GM21737 (cell line): ENCODE data around the gene JAKMIP1.
"Not testable (repeated sequence)": the region's sequence is repeated elsewhere in the genome, so short reads cannot be mapped to it uniquely, and the experiment has no call there.

ENCODE experiments used
- ATAC-seq: cut with Tn5 transposase; IDR thresholded peaks from one replicate; pipeline ENCODE4 v1.9.1; 2021; ENCODE audit warnings: mild to moderate bottlenecking, moderate library complexity; ENCODE audit not compliant: unreplicated experiment

The JAKMIP1 gene

DNA sequence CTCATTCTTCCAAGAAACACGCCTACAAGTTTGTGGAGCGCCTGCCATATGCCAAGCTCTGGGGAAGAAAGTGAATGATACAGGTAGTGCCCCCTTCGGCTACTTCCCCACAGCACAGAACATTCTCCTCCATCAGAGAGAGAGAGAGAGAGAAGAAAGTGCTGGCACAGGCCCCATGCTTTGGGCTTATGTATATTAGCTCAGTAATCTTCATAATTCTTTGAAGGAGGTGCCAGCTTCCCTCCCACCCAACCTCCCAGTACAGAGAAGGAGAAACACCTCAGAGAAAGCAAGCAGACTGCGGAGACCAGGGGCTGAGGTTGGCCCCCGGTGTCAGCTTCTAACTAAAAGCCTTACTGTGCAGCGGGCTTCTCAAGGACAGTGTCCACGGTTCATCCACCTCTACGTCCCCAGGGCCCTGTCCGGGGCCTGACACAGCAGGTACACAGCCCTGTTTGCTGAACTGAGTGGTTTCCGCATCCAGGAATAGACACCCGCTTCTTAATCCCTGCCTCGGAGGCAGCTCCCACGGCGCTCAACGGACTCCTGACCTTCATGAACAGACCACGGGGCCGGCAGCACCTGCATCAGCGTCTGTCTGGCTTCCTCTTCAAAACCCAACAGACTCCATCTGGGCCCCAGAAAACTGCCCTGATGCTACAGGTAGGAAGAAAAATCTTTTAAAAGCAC is 50.2 kb downstream of the JAKMIP1 start:
- no peak for ATAC-seq

DNA sequence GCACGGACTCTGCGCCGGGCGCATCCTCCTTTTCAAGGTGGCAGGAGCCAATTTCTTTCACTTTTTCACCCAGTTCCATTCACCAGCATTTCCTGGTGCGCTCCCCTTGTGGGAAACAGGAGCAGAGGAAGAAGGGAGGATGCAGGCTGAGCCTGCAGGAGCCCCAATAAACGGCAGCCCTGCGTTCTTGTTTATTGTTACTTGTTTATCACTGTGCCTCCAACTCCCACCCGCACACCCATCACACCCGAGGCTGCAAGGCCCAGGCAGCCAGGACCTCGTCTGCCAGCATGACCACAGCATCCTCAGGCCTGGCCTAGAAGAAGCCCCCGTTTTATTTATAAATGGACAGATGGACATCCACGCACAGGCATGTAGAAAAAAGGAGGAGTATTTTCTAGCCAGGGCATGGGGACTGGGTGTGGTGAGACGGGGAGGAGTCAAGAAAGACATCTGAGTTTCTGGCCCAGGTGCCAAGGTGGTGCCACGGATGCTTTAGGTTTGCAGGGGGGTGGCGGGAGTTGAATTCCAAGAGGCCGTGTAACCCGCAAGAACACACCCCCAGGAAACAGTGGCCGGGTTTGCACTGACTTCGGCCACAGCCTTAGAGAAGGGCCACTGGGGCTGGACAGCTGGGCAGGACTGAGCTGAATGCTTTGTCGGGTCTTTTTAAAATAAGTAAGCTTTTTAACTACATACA is 51.7 kb downstream of the JAKMIP1 start:
- ATAC-seq: no peak

DNA sequence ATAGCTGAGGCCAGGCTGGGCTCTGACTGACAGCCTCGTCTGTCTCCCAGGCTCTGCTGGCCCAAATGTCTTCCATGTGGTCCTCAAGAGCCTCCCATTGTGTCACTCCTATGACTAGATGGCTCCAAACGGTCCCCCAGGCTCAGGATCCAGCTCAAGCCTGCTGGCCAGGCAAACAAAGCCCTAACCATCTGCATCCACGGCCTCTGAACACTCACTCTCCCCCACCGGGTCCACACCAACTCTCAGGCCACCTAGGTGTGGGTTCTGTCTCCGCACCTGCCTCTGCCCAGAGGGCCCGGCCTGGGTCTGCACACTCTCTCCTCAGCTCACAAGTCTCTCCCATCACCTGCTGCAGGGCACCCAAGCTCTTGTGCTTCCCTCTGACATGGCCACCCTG is 52.9 kb downstream of the JAKMIP1 start:
- no peak for ATAC-seq

DNA sequence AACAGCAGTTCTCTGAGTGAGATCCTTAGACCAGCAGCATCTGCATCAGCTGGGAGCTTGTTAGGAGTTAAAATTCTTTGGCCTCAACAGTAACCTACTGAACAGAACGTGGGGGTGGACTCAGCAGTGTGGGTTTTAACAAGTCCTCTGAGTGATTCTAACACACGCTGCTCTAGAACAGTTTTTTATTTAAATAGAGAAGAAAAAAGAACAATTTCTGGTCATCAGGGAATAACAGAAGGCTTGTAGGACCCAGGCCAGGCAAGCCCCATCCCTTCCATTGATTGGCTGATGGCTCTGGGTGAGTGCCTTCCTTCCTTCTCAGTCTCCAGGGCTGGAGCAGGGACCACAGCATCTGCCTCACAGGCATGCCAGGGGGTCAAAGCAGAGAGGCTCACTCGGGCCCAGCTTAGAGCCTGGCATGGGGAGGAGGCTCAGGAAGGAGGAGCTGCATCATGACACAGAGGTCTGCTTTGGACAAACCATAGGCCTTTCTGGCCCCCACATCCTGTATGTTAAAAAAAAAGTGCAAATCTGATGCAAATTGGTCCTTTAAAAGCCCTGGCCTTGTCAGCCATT is 56.7 kb downstream of the JAKMIP1 start:
- ATAC-seq: no peak

DNA sequence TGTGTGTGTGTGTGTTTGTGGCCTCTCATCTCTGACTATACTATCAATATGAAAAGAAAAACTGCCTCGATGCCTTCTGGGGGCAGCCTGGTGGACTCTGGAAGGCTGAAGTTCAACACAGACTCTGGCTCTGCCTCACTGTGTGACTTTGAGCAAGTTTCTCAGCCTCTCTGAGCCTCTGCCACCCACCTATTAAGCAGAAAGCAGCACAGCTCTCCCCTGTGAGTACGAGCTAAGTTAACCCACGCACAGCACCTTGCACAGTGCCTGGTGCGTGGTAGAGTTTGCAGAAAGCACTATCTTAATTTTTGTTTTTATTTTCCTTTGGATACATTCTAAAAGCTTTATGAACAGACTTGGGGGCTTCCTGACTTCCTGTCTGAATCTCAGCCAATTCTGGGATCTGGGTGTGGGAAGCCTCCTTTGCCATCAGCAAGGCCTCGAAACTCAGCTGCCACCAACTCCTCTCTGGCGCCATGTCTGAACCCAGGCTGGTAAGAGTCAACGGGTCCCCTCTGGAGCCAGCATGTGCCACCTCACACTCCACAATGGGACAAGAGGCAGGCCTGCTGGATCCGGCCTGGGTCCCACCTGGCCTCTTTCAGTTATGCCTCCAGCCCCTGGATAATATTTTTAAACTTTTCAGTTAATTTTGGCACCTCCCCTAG is 57.3 kb downstream of the JAKMIP1 start:
- no peak for ATAC-seq

DNA sequence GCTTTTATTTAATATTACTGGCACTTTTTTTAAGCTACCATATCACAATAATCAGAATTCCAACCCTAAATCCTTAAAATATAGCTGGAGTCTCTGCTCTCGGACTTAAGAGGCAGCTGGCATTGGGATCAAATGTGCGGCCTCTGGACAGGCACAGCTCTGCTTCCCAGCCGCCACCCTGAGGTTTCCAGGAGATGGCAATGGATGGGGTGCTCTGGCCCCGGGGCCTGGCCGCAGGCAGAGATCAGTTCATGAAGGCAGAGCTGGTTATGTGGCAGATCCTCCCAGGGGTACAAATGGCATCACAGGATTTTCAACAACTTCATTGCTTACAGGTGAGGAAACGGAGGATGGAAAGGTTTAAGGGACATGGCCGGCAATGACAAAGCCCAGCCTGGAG is 57.8 kb downstream of the JAKMIP1 start:
- no peak for ATAC-seq

DNA sequence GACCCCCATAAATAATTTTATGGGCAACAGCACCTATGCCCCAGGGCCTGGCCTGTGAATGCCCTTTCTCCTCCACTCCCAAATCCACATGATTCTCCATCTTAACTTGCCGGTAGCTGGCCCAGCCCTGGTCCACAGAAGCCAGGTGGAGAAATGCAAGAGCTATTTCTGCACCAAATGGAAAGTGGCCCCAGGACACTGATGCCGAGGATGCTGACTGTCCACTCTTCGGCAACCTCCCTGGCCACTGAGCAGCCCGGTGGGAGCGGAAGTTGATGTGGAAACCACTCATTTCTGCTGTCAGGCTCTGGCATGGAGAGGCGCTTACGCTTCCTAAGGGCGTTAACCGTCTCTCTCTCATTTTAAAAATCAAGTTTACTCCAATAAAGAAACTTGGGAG is 58.8 kb downstream of the JAKMIP1 start:
- no peak for ATAC-seq

DNA sequence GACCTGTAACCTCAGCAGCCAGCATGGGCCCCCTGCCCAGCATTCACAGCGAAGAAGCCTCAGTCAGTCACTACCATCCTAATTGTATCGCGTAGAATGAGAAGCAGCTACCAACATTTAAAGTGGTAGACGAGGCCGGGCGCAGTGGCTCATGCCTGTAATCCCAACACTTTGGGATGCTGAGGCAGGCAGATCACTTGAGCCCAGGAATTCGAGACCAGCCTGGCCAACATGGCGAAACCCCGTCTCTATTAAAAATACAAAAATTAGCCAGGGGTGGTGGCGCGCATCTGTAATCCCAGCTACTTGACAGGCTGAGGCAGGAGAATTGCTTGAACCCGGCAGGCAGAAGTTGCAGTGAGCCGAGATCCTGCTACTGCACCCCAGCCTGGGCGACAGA is 59.3 kb downstream of the JAKMIP1 start:
- ATAC-seq: not testable (repeated sequence)

DNA sequence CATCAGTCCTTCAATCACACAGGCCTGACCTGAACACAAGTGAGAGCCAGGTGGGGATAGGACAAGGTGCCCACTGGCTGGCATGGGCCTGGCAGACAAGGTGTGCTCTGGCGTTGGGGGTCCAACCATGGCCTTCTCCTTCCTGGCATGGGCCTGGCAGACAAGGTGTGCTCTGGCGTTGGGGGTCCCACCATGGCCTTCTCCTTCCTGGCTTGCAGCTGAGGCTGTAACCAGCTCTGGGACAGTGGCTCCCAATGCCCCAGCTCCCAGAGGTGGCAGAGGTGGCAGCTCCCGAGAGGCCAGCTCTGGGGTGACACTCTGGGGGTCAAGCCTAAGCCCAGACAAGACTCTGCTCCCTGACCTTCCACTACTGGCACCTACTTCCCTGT is 62.6 kb downstream of the JAKMIP1 start:
- ATAC-seq: no peak

DNA sequence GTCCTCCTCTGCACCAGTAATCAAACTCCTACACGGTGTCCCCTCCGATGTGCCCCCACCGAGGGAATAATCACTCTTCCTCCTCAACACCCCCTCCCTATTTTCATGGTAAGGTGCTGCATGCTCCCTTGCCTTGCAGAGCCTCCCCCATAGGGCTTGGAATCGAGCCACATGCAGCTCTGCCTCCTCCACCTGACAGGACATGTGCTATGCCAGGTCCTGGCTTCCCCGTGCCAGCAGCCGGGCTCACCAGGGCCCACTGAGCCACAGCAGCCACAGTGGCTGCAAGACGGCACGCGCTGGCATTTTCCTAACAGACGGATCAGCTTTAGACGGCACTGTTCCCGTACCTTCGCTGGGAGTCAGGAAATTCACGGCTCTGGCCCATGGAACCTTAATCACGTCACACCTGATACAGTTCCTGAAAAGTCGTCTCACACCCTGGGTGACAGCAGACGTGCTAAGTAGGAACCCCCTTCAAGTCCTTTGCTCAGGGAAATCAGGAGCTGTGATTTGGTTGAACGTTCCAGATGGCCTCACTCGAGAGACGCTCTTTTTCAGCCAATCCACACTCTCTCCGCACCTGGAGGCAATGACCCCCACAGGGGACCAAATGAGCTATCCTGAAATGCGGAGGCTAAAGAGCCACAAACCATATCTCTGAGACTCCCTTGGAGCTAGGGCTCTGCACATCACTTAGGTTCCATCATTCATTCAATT is 63.2 kb downstream of the JAKMIP1 start:
- no peak for ATAC-seq

DNA sequence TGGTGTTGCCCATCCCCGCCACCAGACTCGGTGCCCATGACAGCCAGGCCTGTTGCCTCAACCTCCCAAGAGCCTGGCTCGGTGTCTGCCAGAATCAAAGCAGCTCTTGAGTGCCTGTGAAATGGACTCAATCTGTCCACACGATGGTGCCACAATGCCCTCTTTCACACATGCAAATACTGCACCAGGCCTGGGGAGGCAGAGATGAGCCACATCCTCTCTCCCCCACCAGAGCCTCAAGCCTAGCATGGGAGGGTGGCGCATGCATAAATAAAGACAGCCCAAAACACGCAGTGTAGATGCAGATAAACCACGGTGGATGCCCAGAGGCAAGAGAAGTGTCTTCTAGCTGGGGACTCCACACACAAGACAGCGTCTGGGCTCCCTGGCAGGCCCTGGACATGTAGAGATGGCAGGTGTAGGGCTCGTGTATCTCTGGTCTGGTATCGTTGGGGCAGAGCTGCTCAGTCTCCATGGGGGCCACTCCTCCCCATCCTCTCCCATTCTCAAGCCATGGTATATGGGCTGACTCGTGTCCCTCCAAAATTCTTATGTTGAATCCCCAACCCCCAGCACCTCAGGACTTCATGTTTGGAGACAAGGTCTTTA is 65.6 kb downstream of the JAKMIP1 start:
- ATAC-seq: no peak

DNA sequence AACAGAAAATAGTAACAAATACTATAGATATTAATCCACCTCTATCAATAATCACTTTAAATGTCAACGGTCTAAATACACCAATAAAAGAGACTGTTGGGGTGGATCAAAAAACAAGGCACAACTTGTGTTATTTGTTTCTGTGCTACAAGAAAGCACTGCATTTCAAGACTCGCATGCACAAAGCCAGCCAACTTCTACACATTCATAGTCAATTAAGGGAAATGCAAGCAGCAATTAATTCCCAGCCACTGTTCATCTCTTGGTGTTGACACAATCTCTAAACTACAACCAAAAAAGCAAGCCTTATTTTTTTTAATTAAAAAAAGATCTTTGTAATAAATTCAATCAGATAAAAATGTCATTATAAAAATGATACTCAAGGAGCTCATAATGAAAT is 67.6 kb downstream of the JAKMIP1 start:
- ATAC-seq: no peak

DNA sequence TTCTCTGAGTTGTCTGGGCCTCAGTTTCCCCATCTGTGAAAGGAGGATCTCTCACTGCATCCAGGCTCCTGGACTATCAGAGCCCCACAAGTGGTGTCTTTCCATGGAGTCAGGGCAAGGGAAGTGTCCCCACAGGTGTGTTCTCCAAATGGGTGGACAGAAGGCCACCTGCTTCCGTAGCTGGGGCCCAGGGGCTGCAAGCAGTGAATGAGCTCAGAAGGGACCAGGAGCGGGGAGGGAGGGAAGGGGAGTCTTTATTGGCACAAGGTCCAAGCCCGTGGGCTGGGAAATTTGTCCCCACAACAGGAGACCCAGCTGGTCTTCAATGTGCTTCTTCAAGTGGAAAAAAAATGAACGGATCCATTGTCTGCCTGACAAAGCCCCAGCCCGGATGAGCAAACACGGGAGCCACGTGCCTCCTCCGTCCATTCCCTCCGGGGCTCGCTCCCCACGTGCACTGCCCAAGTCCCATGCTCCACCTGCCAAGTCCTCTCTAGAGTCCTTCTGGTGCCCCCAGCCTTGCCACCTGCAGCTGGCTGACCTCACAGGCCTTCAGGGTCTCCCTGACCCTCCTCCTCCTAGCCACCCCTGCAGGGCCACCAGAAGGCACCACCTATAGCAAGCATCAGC is 72.0 kb downstream of the JAKMIP1 start:
- ATAC-seq: no peak

DNA sequence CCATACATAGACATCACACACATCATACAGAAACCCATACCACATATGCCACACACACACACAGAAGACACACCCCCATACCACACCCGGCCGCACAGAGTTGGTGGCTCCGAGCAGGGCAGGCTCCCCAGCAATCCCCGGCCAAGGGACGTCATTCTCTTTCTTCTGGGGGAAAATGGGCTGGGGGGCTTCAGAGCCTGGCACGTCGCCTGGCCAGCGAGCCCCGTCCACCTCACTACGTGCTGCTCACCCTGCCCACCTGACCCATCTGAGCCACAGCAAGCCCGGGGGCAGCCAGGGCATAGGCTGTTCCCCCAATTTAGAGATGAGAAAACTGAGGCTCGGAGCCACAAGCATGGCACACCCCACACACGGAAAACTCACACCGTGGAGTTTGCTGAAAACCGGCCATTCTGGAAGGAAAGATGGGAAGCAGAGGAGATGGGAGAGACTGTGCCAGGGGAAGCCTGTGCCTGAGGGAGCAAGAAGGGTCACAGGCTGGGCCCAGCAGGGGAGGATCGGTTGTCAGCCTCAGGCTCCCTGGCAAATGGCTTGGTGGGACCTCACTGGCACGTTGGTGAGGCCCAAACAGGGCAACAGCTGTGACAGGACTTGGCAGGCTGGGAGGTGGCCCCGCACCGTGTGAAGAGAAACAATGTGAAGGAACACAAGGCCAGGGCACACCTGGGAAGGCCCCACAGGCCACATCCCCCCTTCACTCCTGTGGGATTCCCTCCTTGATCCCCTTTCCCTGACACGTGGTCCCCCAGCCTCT is 73.2 kb downstream of the JAKMIP1 start:
- no peak for ATAC-seq

DNA sequence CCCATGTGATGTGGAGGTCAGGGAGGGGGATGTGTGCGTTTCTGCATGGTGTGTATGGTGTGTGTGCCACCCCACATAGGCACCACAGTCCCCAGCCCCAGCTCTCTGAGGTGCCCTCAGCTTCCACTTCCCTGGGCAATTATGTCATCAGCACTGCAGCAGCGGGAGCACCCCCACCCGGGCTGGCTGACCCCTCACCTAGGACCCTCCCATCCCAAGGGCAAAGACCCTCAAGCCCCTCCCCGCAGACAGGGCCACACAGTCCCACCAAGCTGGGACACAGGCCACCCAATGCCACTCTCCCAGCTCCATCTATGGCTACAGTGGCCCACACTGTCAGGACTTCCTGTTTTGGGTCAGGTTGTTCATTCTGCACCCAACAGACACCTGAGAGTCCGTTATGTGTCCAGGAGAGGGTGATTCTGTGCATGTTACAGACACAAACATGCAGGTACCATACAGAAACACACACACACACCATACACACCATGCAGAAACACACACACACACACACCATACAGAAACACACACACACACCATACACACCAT is 75.2 kb downstream of the JAKMIP1 start:
- ATAC-seq: no peak

DNA sequence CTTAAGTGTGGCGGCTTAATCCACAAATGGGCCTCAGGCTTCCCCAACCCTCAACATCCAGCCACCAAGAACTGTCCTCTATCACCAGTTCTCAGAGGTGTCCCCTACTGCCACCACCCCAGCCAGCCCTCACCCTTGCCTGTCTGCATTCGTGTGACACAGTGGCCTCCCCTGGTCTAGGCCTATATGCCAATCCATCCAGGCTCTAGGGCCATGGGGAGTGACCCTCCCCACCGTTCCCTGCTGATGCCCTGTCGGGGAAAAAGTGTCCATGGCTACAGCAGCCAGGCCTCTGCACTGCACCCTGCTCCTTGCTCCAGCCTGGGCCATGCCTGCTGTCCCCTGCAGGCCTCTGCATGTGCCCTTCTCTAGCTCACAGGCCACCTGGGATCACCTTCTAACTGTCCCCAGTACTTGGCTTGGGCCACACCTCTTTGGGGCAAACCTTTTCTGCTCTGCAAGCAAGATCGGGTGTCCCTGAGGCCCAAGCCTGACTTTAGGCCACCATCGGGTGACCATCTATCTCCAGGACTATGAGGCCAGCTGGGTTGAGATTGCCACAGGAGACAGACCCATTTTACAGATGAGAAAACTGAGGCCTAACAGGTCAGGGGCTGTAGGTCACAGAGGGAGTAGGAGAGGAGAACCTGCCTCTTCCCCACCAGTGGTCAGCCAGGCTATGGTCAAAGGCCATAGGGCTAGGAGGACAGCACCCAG is 75.8 kb downstream of the JAKMIP1 start:
- no peak for ATAC-seq

DNA sequence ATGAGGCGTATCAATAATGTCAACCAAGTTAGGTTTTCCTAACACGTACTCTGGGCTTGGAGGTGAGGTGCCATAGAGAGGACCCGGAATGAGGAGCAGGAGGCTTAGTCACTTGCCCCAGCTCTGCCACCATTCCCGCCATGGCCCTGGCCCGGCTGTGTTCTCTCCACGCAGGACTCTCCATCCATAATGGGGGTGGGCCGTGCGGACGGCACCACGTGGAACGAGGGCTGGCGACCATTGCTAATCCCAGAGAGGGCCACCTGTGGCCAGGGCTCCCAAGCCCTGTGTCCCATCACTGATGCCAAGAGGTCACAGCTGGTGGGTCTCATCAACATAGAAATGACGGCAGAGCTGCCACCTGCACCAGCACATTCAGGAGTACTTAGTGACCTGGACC is 76.4 kb downstream of the JAKMIP1 start:
- ATAC-seq: no peak

DNA sequence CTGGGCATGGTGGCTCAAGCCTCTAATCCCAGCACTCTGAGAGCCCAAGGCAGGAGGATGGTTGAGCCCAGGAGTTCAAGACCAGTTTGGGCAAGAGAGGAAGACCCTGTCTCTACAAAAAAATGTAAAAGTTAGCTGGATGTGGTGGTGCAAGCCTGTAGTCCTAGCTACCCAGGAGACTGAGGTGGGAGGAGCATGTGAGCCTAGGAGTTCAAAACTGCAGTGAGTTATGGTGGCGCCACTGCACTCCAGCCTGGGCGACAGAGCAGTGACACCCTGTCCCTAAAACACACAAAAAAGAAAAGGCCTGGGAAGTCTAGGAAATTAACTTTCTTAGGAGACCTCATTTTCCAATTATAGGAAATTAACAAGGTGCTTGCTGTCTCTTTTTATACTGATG is 76.8 kb downstream of the JAKMIP1 start:
- no peak for ATAC-seq

DNA sequence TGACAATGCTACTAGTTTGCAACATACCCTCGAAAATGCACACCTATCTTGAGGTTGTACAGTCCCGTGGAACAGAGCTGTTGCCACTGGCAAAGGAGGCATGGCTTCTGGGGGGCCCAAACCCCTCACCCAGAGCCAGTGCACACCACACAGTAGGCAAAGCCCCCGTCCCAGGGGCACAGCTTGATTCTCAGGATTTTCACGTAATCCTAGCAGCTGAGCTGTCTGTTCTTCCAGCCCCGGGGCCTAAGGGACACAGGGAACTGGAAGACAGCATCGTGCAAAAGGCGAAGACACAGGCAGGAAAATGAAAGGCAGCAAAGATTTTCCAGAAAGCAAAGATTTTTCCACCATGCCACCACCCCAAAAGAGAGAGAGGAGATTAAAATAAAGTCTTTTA is 77.2 kb downstream of the JAKMIP1 start:
- ATAC-seq: no peak
